GM21381 (cell line): Measurements from ENCODE around the gene CBX7.

Experiments
- ATAC-seq: cut with Tn5 transposase; IDR thresholded peaks from one replicate; pipeline ENCODE4 v1.9.1; 2021; ENCODE audit warnings: mild to moderate bottlenecking, moderate library complexity; ENCODE audit not compliant: unreplicated experiment

CBX7 gene

DNA sequence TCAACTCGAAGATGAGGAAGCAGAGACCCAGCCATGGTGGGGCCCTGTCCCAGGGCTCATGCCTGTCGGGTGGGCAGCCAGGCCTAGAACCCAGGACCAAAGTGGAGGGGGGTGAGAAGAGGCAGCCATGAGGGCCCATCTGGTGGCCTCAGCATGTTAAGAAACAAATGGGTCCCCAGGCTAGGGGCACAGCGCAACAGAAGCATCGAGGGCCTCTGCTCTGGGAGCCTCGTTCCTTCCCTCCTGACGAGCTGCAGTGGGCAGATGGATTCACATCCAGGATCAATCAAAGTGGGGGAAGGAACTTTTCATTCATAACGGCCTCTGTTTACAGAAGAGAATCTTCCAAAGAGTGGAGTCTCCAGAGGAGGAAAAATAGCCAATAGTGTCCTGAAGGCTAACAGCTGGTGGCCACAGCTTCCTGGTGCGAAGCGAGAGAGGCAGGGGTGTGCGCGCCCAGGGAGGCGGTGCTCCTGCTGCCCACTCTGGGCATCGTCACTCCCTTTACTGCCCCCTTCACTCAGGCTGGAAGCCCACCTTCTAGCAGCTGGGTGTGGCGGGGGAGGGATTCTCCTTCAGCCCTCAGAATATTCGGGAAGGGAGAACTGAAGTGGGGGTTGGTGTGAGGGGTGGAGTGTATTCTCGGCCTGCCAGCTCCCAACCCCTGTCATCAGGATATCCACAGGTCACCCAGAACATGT lies 4.3 kb downstream of the CBX7 start:
- ATAC-seq = no peak

DNA sequence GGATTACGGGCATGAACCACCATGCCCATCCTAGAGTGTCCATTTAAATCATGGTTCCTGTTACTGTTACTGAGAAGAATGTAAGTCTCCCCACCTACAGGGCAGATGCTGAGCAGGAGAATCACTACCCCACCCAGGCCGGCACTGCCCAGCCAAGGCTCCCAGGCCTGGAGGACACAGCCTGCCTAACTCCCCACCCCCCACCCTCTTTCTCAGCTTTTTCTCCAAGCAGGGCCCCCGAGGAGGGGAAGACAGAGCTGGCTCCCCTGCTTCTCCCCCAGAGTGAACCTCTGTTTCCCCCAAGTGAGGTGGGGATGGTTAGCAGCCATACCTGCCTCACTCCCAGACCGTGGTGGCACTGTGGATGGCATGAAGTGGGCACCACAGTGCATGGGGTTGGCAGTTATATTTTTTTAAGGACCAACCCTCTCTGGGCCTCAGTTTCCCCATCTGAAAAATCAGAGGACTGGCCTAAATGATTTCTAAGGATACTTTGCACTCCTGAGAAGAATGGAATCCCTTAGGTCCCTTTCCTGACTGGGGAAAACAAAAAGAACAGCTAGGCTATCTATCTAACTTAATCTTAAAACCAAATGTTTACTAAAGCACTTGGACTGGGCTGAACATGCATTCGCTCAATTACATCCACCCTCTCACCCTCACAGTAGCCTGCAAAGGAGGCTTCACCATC lies 5.0 kb downstream of the CBX7 start:
- no peak for ATAC-seq

DNA sequence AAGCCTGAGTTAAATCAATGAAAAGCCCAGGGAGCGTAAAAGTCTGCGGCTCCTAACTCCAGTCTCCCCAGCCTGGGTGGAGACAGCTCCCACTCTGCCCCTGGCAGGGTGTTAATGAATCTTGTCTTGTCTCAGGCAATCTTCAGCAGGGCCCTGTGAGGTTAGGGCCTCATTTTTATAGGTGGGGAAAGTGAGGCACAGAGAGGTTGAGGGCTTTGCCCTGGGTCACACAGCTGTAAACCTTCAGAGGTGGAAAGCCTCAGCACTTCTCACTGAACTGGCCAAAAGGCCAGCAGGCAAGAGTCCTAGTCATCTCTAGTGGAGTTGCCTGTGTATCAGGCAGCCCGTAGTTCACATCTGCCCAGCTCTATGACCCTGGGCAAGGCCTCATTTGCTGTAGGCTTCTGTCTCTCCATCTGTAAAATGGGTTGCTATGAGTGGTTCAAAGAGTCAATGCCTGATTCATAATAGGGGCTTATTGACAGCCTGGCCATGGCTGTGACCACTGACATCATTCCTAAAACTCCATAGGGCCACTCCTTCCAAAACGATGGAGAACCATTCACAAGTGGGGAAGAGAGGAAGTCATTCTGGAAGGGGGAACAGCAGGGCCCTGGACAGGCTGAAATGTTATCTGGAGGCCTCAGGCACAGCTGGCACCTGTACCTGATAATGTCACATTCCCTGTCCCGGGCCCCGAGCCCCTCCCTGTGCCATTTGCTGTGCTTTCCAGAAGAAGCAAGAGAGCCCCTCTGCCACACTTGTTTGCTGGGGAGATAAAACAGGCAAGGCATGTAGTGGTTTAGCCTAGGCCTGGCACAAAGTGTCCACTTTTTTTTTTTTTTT lies 6.0 kb downstream of the CBX7 start:
- ATAC-seq = no peak

DNA sequence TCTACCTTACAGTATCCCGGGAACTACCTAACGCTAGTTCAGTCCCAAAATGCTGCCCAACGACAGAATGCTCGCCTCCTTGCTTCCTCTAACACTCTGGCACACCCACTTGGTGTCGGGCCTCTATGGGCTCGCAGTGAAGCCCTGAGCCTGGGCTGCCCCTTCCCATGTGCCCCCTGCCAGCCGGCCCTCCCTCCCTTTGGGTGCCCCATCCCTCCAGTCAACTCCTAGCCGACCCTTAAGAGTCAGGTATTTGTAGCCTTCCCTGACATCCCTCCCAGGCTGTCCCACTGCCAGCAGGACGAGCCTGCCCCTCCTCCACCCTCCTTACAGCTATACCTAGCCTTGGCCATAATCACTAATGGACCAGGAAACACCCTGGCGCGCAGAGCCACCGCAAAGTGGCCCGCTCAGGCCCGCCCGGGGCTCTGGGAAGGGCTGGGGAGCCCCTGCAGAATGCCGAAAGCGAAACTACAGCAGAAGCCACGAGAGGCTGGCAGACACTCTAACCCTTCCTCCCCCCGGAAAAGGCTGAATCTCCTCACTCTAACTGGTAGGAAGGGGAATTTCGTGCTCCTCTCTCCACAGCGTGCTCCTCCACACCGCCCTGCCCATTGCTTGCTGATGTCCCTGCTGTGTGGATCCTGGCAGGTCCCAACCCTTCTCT lies 8.2 kb downstream of the CBX7 start:
- peak; percentile 34 for ATAC-seq

DNA sequence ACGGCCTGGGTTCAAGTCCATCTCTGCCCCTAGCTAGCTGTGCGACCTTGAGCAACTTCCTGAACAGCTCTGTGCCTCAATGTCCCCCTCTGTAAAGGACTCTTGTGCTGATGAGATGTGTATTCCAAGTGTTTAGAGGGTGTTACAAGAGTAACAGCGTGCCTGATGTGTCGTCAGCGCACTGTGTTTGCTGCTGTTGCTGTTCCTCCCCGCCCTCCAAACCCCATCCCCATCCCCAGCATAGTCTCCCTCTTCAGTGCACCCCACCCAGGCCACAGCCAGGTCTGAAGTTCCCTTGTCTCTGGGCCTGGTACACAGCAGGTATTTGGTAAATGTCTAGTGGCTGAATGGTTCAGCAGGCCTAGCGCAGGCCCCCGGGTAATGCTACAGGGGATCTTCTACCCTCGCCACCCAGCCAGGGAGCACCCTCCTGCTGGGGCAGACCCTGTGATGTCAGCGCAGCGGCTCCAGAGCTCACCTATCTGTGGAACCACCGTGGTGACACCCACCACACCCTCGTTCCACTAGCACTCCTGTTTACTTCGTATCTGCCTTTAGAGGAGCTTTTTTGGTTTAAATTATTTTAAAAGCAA lies 10.3 kb downstream of the CBX7 start:
- no peak for ATAC-seq

DNA sequence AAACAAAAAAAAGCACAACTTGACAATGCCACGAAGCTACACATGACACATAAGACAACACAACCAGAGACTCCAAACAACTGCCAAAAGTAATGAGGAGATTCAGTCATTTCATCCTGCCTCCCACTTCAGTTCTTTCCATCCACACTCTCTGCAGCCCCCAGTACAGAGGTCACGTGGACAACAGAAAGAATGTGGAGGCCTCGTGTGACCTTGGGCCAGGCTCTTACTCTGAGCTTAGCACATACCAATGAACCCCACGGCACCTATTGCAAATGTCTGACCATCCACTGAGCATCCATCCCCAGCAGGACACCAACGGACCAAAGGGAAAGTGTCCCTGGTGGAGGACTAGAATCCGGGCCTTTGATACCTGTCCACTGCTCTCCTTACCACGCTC lies 12.5 kb downstream of the CBX7 start:
- ATAC-seq = no peak

DNA sequence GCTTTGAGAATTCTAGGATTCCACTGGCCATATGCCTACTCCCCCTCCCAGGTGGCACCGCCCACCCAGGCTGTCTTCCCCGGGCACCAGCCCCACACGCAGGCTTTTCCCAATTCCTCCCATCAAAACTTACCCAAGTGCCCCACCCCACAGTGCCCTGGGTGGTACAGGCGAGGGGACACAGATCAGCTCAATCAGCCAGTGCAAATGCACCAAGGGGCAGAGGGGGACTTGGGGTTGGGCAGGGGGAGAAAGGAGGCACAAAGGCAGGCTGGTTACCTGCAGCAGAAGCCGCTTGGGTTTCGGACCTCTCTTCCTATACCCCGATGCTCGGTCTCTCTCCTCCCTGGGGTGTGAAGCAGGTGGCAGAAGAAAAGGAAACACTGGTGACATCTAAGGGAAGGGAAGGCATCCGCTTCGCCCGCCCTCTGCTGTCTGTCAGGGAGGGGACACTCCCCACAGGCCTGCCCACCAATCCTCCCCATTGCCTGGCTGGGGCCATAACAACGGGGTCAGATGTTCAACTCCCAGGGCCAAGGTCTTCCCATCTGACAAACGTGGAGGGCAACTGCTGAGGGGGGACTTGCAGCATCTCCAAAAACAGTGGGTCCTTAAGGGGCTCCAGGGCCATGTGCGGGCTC lies 14.0 kb downstream of the CBX7 start:
- no peak for ATAC-seq

DNA sequence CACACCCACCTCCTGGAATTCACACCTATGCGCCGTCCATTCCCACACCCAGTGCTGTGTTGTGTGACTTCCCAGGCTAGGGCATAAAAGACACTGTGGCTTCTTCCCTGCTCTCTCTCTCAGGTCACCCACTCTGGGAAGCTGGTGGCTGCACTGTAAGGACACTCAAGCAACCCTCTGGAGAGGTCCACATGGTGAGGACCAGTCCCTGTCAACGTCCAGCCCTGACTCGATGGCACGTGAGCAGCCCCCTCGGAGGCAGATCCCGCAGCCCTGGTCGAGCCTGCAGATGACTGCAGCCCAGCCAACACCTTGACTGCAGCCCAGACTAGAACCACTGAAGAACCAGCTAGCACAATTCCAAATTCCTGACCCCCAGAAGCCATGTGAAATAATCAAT lies 16.2 kb downstream of the CBX7 start:
- ATAC-seq = no peak

DNA sequence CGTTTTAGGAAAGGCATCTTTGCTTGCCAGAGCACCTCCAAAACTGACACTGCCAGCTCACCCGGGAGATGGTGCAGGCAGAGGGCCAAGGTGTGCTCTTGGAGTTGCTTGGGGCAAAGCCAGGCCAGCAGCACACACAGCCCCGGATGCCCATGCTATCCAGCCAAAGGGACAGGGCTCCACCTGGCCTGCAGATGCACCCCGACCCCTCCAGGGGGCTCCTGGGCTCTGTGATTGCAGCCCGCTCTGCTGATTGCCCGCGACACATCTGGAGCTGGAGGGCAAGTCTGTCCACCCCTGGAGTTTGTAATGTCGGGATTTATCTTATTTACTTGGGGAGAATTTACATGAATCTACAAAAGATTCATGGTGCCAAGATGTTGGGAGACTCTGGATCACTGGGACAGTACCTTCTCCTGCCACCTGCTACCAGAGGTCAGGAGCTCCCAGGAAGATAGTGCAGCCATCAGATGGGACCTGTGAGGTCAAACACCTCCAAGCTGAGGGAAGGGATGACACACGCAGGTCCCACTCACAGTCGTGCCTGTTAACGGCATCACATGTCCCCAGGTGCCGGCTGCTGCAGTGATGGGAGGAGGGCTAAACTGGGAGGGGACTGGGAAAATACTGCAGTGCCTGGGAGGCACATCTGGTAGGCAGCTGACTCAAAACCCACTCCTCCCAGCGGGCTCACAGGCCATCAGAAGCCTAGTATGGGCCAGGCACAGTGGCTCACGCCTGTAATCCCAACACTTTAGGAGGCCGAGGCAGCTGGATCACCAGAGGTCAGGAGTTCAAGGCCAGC lies 17.2 kb downstream of the CBX7 start:
- no peak for ATAC-seq

DNA sequence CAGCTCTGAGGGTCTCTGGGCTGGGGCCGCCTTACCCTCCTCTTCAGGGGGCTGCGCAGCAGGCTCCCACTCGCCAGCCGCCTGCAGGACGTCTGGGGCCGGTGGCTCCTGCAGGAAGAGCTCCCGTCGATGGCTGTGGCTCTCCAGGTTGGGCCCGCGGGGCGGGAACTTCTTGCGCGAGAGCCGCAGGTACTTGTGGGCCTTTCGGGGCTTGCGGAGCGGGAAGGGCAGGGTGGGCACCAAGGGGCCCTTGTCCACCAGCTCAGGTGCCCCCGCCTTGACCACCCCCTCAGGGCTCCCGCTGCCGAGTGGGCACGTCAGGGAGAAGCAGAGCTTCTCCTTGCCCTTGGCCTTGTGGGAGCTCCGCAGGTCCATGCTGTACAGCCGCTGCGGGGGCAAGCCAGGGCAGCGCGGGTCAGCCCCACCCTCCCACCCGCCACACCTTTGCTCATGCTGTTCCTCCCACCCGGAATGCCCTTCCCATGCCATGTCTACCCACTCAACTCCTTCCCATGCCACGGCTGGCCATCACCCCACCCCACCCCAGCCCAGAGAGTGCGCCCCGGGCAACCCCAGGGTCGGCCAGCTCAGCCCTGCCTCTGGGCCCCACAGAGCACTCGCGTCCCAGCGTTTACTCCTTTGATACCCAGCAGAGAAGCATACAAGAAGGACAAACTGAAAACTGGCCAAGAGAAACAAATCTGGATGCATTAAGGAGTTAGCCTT lies 18.0 kb downstream of the CBX7 start:
- ATAC-seq = no peak

DNA sequence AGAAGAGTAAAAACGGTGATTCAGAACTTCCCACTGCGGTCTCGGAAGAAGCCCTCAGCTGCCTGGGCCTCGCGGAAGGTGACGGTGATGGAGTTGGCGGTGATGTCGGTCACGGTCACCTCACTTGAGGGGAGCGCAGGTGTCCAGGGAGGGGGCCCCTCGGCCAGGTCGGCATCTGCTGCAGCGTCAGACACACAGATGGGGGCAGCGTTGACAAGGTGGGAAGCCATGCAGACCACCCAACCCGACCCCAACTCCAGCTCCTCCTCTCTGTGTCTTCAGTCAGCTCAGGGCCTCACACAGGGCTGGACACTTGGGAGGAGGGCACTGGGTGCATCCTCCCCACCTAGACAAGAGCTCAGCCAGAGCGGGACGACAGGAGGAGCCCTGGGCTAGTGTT lies 18.6 kb downstream of the CBX7 start:
- no peak for ATAC-seq

DNA sequence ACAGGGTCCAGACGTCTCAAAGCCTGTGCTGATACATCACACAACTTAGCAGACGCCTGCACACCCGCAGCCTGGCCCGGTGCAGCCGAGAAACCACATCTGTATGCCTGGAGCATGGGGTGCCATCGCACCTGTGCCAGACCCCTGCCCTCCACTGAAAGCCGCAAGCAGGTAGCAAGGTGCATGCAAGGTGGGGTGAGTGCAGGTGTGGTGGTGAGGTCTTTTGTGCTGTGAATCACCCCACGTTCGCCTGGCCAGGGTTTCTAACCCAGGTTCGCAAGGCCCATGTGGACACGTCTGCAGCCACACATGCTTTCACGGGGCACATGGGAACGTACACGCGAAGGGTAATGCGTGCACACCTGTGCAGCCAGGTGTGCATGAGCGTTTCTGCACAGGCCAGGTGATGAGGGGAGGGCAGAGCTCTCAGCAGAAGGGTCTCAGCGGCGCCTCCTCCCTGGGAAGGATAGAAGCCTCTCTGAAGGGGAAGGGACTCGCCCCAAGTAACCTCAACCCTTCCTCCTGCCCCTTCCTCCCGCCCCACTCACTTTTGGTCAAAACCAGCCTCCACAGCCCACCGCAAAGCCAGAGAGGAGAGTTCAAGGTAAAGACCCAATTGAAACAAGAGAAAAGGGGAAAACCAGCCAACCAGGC lies 19.5 kb downstream of the CBX7 start:
- ATAC-seq = no peak

DNA sequence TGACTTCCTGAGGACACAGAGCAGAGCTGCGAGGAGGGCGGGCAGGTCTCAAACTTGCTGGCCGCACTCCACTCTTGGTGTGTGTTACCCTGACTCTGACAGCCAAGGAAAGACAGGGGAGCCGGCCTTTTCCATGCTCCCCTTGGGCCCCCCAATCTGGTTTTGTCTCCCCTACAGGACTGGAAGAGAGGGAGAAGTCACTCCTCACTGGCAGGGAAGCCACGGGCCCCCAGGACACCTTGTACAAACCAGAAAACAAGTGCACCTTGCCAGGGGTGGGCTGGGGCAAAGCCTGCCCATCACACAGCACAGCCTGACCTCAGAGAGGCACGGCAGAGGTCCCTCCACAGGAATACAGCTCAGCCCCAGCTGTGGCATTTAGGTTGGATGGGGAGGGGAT lies 20.2 kb downstream of the CBX7 start:
- ATAC-seq = no peak

DNA sequence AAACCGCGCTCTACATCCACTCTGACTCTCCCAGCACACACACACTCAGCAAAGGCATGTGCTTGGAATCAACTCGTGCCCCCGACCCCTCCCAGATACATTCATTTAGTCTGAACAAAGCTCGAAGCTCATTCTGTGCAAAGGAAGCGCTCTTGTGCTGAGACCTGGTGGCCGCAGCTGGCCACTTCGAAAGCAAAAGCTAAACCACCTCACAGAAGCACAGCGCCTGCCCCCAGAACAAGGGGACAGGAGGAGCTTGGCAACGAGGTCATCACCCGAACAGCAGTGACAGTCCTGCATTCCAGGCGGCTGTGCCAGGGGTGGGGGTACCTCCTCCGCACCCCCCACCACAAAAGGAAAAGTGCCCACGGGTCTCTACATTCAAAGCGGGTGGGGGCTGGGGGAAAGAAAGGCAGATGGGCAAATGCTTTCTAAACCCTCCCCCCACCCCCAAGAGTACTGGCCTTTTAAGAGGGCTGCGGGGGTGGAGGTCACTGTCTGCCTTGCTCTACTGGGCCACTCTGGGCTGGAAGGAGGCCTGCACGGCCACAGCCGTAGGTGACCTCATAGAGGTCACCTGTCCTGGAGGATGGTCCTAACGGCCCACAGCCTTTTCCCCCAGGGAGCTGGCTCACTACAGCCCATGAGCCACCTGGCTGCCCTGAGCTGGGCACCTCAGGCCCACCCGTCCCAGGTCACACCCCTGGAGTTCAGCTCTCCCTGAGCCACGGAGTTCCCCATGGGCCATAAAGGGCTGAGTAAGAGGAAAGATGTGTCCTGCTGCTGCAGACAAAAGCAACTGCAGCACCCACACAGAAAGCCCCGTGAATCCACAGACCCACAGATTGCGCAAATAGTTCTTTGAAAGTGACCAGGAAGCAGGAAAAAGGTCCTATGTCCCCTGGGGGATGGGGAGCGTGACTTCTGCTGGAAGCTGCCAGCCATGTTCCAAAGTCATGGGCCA lies 21.3 kb downstream of the CBX7 start:
- ATAC-seq = no peak

DNA sequence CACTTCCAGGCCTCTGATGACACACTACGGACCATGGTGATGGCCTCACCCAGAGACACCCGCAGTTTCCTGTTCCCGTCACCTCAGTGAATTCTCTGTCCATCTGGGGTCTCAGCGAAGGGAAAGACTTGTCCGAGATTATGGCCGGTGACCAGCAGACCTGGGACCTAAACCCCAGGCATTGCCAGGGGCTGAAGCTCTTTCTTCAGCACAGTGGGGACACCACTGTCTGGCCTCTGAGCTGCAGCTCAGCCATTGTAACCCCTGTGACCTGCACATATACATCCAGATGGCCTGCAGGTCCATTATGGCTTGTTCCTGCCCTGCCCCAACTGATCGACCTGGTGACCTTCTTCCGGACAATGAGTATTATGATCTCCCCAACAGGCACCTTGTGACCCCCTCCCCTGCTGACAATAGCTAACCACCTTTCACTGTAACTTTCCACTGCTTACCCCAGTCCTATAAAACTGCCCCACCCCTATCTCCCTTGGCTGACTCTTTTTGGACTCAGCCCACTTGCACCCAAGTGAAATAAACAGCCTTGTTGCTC lies 22.3 kb downstream of the CBX7 start:
- ATAC-seq = no peak

DNA sequence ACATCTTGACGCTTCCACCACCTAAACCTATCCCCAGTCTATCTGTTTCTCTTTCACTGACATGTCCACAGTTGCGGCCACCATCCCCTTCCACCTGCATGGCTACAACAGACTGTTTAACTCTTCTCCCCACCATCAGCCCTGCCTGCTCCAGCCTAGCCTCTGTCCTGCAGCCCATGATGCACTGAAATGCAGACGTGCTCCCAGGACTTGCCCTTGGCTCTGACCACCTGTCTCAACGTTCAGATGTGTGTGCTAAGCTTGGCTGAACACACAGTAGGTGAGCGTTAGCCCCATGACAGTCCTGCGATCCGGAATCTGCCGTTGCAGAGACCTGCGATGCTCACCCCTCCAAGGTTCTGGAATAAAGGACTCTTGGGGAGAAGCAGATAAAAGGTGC lies 22.7 kb downstream of the CBX7 start:
- no peak for ATAC-seq

DNA sequence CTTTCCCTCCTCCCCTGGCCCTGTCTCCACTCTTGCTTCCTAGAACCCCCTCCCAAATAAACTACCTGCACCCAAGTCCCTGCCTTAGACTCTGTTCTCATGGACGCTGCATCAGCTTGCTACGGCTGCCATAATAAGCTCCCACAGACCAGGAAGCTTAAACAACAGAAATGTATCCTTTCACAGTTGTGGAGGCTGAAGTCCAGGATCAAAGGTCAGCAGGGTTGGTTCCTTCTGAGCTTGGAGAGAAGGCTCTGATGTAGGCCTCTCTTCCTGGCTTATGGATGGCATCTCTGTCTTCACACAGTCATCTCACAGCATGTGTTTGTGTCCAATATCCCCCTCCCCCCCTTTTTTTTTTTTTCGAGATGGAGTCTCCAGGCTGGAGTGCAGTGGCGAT lies 23.4 kb downstream of the CBX7 start:
- ATAC-seq = no peak
